Raji (cell line): ENCODE measurements around the gene EMC8.

Experiments
- POLR2A ChIP-seq: IDR thresholded peaks from 2 replicates; pipeline ENCODE4 v1.6.1; 2011; ENCODE audit warnings: low read depth, low read length, control low read depth; ENCODE audit not compliant: insufficient read depth

The EMC8 gene

DNA sequence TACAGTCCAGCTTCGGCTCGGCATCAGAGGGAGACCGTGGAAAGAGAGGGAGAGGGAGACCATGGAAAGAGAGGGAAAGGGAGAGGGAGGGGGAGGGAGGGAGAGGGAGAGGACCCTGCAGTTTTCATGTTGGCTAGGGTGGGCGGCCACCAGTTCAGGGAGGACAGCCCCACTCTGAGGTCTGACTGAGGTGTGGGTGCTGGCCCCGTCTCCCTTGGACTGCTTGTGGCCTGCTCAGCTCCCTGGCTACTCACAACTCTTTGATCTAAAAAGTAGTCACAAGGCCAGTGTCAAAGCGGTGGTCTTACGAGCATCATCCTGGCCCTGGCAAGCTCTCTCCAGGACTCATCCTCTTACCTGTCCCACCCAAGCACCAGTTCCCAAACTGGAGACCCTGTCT, 9.6 kb upstream of the EMC8 start:
- TF ChIP-seq POLR2A = no peak

DNA sequence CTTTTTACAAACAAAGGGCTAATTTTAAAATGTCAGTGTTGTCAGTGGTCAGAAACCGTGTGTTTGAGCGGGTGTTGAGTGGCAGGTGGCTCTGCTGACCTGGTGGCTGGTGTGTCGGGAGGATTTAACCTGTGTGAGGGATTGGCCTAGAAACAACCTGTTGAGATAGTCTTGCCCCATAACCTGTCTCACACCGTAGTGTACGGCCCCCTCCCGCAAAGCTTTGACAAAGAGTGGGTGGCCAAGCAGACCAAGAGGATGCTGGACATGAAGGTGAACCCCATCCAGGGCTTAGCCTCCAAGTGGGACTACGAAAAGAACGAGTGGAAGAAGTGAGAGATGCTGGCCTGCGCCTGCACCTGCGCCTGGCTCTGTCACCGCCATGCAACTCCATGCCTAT, 7.2 kb upstream of the EMC8 start:
- no peak for TF ChIP-seq POLR2A

DNA sequence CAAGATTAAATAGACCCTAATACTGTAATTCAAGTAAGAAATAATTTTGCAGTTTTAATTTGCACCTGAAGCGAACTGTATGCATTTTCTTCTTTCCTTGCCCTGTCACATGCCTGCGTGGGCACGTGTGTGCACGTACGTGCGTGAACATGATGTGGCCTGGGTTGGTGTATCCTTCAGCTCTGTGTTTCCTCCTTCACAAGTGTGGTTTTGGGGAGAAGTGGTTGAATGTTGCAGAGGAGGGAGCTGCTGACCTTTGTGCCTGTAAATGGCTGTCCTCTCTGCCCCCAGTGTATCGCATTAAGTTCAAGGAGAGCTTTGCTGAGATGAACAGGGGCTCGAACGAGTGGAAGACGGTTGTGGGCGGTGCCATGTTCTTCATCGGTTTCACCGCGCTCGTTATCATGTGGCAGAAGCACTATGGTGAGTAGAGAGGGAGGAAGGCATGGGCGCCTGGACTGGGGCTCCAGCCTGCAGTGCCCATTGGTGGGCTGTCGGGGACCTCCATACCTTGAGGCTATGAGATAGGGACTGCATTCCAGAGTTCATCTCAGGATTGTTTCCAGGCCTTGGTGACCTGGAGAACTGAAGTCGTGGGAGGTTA, 6.2 kb upstream of the EMC8 start:
- no peak for TF ChIP-seq POLR2A

DNA sequence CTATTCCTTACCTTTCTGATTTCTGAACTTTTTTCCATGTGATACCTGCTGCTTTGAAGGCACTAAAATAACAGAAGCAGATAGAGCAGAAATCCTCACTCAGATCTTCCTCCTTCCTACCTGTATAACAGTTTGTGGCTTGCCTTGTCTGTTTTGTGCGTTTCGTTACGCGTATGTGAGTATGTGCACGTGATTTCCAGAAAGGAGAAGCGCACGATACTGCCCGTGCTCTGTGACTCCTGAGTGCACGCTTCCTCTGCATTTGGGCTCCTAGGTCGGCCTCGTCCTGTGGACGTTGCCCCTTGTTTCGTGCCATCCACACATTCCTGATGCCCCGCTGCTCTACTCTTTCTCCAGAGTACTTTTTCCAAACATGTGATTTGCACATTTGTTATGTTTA, 4.2 kb upstream of the EMC8 start:
- TF ChIP-seq POLR2A = no peak

DNA sequence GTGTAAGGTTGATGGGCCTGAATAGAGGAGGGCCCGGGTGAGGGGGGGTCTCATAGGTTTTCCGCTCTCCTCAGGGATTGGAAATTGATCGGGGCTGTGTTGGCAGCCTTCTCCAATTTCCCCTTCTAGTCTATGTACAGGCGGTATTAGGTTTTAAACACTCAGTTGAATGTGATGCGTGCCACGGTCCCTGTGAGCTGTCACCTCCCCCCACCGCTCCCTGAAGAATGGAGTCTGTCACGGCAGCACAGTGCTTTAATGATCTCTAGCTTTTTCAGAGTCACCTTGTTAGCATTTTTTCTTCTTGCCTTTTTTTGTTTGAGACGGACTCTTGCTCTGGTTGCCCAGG, 951 bp upstream of the EMC8 start:
- TF ChIP-seq POLR2A = no peak

DNA sequence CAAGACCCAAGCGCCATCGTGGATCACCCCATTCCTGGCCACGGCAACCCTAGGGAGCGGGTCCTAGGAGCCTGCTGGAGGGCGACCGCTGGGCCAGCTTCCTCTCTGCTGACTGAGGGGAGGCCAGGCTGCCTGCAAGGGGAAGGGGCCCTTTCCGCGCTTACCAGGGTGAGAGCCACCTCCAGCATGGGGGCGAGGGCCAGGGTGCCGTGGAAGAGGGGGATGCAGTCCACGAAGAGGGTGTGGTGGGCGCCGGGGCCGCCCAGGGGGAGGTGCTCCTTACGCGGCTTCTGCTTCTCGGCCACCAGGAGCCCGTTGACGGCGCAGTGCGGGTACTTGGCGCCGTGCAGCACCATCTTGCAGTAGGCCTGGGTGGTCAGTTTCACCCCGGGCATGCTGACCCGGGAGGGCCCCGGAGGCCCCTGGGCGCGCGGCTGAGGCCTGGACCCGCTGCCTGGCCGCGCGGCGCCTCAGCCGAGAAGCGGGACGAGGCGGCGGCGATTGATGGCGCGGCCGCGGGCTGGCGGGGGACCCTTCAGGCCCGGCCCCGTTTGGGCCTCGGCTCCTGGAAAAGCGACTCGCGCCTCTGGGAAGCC, 345 bp downstream of the EMC8 start:
- TF ChIP-seq POLR2A = no peak

DNA sequence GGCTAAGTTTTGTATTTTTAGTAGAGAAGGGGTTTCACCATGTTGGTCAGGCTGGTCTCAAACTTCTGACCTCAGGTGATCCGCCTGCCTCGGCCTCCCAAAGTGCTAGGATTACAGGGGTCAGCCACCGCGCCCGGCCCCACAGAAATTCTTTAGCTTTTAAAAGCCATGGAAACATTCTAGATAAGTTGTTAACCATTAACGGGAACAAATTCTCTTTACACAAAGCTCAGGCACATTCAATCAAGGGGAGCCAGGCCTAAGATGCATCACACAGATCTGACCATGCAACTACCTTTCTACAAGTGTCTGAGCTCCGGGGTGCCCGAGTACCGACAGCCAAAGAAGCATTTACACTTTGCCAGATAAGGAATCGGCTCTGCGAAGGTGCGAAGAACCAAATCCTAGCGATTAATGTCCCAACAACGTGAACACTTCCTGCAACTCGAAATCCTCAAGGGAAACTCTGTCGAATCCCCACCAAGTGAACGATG, 1.0 kb downstream of the EMC8 start:
- no peak for TF ChIP-seq POLR2A

DNA sequence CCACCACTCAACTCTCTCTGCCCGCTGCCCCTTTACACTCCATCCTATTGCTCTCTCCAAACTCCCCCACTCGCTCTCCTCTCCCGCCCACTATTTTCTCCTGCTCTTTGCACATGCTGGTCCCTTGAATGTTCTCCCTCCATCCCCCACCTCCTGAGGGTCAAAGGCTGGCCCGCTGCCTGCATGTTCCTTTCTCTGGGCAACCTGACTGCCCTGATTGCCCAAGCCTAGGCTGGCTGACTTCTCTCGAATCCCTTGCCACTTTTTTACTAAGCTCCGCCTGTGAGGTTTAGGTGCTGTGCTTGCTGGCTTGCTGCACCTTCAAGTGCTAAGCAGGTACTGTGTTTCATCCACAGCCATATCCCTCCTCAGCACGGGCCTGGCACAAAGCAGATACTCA, 2.7 kb downstream of the EMC8 start:
- no peak for TF ChIP-seq POLR2A

DNA sequence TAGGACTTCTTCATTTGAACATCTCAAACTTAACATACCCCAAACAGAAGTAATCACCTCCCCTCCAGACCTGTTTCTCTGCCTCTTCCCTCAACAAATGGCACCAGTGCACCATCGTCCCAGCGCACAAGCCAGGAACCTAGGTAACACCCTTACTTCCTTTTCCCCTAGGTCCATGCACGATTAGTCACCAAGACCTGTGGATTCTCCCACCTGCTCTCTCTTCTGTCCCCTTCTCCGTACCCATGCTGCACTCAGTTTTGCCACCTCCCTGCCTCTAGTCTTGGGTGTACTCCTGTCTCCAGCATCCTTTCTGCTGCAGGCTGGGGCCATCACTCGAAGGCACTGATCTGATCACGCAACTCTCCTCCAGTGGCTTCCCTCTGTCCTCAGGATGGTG, 3.2 kb downstream of the EMC8 start:
- no peak for TF ChIP-seq POLR2A

DNA sequence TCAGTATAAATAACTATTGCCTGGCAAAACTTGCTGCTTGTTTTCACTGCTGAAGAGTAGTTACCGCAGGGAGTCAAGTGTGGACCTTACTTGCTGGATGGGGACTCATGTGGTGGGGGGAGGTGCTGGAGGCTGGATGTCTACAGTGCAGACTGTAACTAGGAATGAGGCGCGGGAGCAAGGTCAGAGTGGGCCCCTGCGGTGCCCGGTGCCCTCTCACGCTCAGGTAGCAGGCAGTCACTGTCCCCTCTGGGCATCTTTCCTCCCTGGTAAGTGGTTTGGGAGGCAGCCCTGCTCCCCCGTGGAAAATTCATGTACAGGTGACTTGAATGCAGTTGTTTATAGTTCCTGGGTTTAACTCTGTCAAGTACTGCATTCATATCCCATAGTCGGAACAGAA, 4.6 kb downstream of the EMC8 start:
- TF ChIP-seq POLR2A = no peak

DNA sequence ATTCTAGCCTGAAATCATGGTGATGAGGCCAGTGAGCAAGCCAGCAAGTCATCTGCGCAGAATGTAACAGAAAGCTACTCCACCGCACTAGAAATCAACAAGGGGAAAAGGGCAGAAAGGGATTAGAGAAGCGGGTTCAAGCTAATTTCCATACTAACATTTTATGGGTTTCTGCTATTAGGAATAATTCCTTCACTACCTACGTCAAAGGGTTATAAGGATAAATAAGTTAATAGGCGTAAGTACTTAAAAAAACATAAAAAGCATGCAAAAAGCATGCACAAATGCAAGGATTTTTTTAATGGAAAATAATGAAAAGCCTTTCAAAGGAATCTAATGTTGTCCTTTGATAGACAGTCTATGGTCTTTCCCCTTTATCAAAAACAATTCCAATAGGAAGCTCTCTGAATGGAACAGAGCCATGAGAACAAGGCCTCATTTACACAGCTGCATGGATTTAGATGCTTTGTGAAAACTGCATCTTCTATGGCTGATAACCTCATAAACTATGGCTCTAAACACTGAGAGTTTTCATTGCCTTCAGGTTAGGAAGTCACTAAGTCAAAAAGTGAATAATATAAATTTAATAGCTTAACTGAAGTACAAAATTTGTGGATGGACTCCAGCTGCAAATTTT, 5.6 kb downstream of the EMC8 start:
- no peak for TF ChIP-seq POLR2A

DNA sequence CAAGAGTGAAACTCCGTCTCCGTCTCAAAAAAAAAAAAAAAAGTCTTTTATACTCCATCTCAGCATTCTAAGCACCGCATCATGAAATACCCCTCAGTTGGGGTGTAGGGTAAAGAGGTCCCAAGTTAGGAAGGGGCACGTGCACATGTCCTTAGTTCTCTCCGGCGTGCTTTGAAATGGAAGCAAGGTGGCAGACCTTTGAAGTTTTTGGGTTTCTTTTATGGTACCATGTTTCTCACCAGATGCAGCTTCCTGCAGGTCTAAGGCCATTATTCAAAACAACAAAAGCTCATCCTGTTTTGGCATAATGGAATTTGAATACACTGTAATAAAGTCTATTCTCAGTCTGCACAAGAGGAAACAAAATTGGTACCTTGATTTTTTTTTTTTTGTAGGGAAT, 9.6 kb downstream of the EMC8 start:
- TF ChIP-seq POLR2A = no peak

DNA sequence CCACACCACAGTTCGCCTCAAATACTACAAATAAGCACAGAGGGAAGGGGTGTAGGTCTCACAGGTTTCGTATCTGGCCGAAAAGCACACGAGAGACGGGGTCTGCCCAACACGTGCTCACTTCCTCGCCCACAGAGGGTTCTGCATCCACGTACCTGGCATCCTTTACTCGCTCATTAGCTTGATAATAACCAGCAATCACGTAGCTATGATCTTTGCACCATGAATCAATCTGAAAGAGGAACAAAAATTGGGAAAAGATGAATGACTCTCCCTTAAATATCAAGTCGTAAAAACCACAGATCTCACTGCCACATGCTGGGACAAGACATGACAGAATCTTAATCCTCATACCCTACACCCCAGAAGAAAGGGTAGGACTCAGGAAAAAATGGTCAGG, 10.5 kb downstream of the EMC8 start:
- TF ChIP-seq POLR2A = no peak

DNA sequence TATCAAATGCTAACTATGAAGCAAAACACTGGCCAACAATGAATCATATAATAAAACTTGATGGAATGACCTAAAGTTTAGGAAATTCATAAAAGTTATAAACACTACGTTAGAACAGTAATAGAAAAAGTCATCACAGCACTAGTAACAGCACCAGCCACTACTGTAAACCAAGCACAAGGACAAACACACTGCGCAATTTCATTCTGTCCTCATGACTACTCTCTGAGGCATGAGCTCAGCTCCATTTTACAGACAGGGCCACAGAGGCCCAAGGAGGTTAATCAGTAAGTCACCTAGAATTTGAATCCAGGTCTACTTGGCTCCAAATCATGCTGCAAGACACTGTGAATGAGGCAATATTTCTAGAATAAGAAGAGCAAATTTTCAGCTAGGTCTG, 13.4 kb downstream of the EMC8 start:
- TF ChIP-seq POLR2A = no peak

DNA sequence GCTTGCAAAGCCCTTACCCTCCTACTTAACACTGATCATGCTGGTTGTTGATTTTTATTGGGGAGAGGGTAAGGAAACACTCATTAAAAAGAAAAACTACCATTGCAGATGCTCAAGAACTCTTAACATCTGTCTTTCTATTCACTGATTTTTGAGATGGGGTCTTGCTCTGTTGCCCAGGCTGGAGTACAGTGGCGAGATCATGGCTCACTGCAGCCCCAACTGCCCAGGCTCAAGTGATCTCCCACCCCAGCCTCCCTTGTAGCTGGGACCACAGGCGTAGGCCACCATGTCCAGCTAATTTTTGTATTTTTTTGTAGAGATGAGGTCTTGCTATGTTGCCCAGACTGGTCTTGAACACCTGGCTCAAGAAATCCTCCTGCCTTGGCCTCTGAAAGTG, 14.5 kb downstream of the EMC8 start:
- TF ChIP-seq POLR2A = no peak

DNA sequence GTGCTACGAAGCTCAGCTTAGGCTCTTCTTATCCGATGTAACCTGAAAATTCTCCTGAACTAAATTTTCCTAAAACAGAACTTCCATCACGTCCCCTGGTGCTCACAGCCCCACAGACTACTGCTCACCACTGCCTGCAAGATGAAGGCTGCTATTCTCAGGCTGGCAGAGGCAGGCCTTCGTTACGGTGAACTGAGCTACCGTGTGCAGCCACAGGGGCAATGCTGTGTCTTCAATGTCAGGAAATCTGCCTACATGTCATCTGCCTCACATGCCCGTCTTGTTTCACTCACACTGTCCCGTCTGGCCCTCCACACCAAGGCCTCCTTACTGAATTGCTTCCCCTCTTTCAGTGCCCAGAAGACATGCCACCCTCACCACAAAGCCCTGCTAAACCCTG, 15.9 kb downstream of the EMC8 start:
- no peak for TF ChIP-seq POLR2A

DNA sequence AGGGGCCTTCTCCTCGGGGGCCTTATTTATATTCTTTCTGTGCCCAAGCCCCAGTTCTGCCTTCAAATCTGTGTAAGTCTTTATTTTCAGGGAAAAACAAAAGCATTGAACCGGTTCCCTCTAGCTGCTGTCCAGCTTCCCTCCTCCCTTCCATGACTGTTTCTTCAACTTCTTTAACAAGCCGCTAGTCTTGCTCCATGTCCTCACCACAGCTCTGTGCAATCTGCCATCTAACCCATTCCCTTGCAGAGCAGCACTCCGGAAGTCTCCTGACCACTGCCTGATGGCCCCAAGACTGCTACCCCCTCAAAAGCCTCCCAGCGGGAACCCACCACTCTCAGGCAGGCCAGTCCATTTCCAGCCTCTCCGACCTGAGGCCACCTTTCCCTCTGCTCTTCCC, 16.9 kb downstream of the EMC8 start:
- TF ChIP-seq POLR2A = no peak
